Epithelial cell of esophagus (primary cell): Measurements from ENCODE around the gene FNIP2.
A peak's percentile ranks its signal among the peaks of the same experiment; 100 is the strongest.

Experiments
- DNase-seq: peaks from one replicate; pipeline ENCODE4 v3.0.0; 2010; ENCODE audit warnings: low read depth
- H3K4me3 ChIP-seq: 2 replicates; pipeline ENCODE4 v1.5.1; 2011; ENCODE audit warnings: mild to moderate bottlenecking, low read length, control low read depth
- TF ChIP-seq, protein P1 (sequence below): IDR thresholded peaks from 2 replicates; pipeline ENCODE4 v1.5.1; 2011; ENCODE audit warnings: low read depth, mild to moderate bottlenecking, low read length, control low read depth, inconsistent platforms; ENCODE audit not compliant: insufficient read depth; ENCODE audit errors: missing control alignments

Gene FNIP2

DNA sequence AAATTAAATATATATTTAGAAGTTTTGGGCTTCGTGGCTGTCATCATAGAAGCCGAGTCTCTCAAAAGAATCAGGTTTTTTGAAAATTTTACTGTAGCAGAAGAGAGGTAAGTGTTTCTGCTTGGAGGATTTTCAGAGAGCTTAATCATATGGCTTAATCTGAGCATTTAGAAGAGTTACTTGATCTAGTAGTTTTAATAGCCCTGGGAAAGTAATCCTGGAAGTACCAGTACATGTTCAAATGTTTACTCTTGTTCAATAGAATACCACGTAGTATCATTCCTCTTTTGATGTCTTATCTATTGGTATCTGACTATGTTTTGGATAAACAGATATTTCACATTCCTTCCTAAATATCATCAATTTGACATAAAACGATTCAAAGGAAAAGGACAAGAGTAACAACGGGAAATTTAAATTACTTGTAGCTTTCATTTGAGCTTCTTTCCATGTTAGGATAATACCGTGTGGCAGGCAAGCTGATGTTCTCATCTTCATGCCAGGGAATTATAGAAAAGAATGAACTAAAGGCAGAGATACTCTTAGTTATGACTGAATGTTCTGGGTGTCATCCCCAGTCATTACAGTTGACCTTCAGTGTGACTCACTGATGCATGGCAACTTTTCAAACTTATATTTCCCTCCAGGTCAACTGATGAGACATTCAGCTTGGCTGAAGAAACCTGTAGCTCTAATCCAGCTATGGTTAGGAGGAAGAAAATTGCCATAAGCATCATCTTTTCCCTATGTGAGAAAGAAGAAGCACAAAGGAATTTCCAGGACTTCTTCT lies 89.8 kb downstream of the FNIP2 start:
- TF ChIP-seq, protein P1, sequence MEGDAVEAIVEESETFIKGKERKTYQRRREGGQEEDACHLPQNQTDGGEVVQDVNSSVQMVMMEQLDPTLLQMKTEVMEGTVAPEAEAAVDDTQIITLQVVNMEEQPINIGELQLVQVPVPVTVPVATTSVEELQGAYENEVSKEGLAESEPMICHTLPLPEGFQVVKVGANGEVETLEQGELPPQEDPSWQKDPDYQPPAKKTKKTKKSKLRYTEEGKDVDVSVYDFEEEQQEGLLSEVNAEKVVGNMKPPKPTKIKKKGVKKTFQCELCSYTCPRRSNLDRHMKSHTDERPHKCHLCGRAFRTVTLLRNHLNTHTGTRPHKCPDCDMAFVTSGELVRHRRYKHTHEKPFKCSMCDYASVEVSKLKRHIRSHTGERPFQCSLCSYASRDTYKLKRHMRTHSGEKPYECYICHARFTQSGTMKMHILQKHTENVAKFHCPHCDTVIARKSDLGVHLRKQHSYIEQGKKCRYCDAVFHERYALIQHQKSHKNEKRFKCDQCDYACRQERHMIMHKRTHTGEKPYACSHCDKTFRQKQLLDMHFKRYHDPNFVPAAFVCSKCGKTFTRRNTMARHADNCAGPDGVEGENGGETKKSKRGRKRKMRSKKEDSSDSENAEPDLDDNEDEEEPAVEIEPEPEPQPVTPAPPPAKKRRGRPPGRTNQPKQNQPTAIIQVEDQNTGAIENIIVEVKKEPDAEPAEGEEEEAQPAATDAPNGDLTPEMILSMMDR, result no peak
- peak; percentile 58 for DNase-seq
- no peak overlapping the region for H3K4me3 ChIP-seq

DNA sequence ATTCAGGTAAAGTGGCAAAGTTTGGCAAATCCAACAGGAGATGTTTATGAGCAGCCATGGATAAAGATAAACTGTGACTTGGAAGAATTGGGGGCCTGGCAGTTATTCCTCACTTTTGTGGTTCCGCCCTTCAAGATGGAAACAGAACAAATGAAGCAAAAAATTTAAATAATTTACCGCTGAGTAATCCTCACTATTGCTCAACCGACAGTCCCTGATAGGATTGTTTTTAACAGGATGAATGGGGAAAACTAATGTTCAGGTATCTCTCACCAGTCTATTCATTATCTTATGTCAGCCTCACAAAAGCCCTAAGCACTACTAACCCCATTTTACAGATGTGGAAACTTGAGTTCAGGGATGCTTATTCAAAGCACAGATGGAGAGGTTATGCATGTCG lies 90.8 kb downstream of the FNIP2 start:
- TF ChIP-seq, protein P1, result no peak
- no peak overlapping the region for H3K4me3 ChIP-seq
- DNase-seq, result no peak

DNA sequence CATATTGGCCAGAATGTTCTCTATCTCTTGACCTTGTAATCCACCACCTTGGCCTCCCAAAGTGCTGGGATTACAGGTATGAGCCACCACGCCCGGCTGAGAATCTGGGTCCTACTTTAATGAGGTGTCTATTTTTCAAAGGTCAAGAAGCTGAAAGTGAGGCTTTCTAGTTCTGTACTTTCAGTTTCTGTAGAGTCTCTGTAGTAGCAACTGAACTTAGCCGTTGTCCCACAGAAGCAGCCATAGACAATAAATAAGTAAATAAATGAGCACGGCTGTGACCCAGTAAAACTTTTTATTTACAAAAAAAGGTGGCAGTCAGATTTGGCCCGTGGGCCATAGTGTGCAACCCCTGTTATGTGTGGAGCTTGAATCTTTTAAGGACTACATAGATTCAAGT lies 92.0 kb downstream of the FNIP2 start:
- DNase-seq, result no peak
- H3K4me3 ChIP-seq, result no peak overlapping the region
- TF ChIP-seq, protein P1, result no peak

DNA sequence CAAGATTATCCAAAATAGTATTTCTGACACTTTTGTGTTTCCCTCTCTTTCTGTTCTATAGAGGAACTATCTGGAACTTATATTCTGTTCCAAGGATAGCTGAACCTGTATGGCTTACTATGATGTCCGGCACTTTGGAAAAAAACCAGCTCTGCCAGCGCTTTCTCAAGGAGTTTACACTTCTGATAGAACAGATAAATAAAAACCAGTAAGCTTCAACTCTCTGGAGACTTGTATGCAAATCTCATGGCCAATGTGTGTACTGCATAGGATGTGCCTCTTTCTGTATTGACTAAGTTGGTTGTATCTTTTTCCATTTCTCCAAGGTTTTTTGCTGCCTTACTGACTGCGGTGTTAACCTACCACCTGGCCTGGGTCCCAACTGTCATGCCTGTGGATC lies 92.5 kb downstream of the FNIP2 start:
- no peak for DNase-seq
- TF ChIP-seq, protein P1, result no peak
- H3K4me3 ChIP-seq, result no peak overlapping the region

DNA sequence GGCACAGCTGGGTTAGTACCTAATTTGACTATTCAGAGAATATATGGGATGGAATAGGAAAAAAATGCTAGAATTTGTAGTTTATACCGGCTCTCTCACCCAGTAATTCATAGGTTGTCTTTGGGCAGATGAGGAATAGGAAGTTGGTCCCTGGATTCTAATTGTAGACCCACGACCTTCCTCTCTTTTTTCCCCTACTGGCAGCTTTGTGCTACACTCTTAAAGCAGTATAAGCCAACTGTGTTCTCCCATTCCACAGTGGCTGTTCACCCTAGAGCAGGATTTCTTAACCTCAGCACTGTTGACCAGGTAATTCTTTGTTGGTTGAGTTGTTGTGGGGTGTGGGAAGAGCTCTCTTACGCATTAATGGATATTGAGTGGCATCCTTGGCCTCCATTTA lies 92.9 kb downstream of the FNIP2 start:
- H3K4me3 ChIP-seq, result no peak overlapping the region
- DNase-seq, result no peak
- TF ChIP-seq, protein P1, result no peak

DNA sequence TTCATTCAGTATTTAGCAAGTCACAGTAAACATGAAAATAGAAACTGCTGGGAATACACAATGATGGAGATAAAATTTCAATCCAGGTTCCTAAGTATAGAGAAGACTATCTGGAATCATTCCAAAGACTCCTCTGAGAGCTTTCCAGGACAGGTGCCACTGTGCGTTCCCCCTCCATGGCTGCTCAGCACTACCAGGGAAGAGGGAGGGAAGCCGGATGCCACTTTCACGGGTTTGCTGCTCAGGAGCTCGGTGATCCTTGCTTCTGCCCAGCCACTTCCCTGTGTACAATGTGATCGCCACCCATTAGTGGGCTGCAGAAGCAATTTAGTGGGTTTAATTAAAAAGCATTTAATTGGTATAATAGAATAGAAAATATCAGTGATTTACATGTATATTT lies 94.5 kb downstream of the FNIP2 start:
- TF ChIP-seq, protein P1, result no peak
- no peak for DNase-seq
- H3K4me3 ChIP-seq, result no peak overlapping the region
